HCT116 (cell line): ENCODE data around the gene SMNDC1. TPM values are rescaled to one million over a fixed set of nuclear protein-coding genes. Genes with fewer than 3 reads are reported as not detected.

Source experiments
- ATAC-seq: fragments of 200-7000 bp; cut with Tn5 transposase; 2 replicates; pipeline ENCODE4 v1.9.1; 2020; ENCODE audit warnings: mild to moderate bottlenecking, moderate library complexity
- BruUV-seq: library from RNA; stranded (reverse); fragments of 400-500 nt; replicated peaks from 2 replicates; lab custom pipeline; 2021; lab: Mats Ljungman, UMichigan
- CTCF ChIA-PET: fragments of 300-600 bp; sonication (Branson Sonifier 250); formaldehyde crosslinking; loops from one replicate; lab custom pipeline; 2021; ENCODE audit warnings: antibody characterized with exemption; lab: Charles Lee
- POLR2A ChIA-PET: fragments of 300-600, 350-600 bp; sonication (Branson Sonifier 250); formaldehyde crosslinking; loops from one replicate; lab custom pipeline; 2021; ENCODE audit warnings: antibody characterized with exemption; lab: Charles Lee
- RAD21 ChIA-PET, 2 experiments: fragments of 300-600 bp; sonication (Branson Sonifier 250); formaldehyde crosslinking; loops; one replicate each; lab custom pipeline; 2023; ENCODE audit warnings: low total read pairs in 2 of 2; ENCODE audit not compliant: uncharacterized antibody in 2 of 2, unreplicated experiment in 2 of 2, low non-redundant PET in 1 of 2; lab: Charles Lee
- DNase-seq: peaks from one replicate; pipeline ENCODE4 v3.0.0-alpha.2; 2010; ENCODE audit warnings: low read depth, low spot score
- H2AFZ ChIP-seq: fragments of 200-600 bp; shearing (Covaris generic), sonication (generic); 2 replicates; pipeline ENCODE4 v1.6.1; 2017; ENCODE audit warnings: low read depth, mixed run types, mixed read lengths, antibody characterized with exemption, low read length; ENCODE audit not compliant: poor library complexity, severe bottlenecking
- H3K27ac ChIP-seq: 2 replicates; pipeline ENCODE4 v1.5.1; 2012; ENCODE audit warnings: low read depth, low read length
- H3K27me3 ChIP-seq: fragments of 200-600 bp; sonication (generic); 2 replicates; pipeline ENCODE4 v1.6.1; 2016; ENCODE audit warnings: mixed run types, low read length, mixed read lengths; ENCODE audit not compliant: insufficient read depth
- H3K36me3 ChIP-seq, 2 experiments: fragments of 200-500 bp in 1 of 2; fragments of 200-600 bp in 1 of 2; sonication (Bioruptor generic) in 1 of 2; sonication (generic) in 1 of 2; 2 replicates each; pipeline versions ENCODE4 v1.5.1 to v1.6.1; 2014 to 2016; ENCODE audit warnings: low read length in 2 of 2, inconsistent platforms in 1 of 2, mixed read lengths in 1 of 2, mixed run types in 1 of 2; ENCODE audit not compliant: insufficient read depth in 2 of 2, control insufficient read depth in 1 of 2
- H3K4me1 ChIP-seq, 2 experiments: fragments of 200-600 bp in 1 of 2; sonication (generic) in 1 of 2; 2 replicates each; pipeline versions ENCODE4 v1.5.1 to v1.6.1; 2012 to 2017; ENCODE audit warnings: low read length in 2 of 2, inconsistent platforms in 1 of 2, mild to moderate bottlenecking in 1 of 2, mixed read lengths in 1 of 2, mixed run types in 1 of 2, moderate library complexity in 1 of 2; ENCODE audit not compliant: insufficient read depth in 2 of 2, control insufficient read depth in 1 of 2
- H3K4me2 ChIP-seq: fragments of 200-600 bp; sonication (generic); 2 replicates; pipeline ENCODE4 v1.6.1; 2017; ENCODE audit warnings: mixed run types, low read length, mixed read lengths
- H3K4me3 ChIP-seq, 2 experiments: fragments of 200-600 bp in 1 of 2; sonication (generic) in 1 of 2; replicated peaks in 1 of 2; 2 replicates each; pipeline ENCODE4 v1.5.1; 2011 to 2016; ENCODE audit warnings: low read length in 2 of 2, control low read depth in 1 of 2, low read depth in 1 of 2, mild to moderate bottlenecking in 1 of 2, mixed read lengths in 1 of 2, mixed run types in 1 of 2
- H3K79me2 ChIP-seq: fragments of 200-600 bp; sonication (generic); 2 replicates; pipeline ENCODE4 v1.6.1; 2017; ENCODE audit warnings: mild to moderate bottlenecking, mixed run types, low read length, moderate library complexity, mixed read lengths; ENCODE audit not compliant: insufficient read depth
- H3K9ac ChIP-seq: fragments of 200-600 bp; sonication (generic); 2 replicates; pipeline ENCODE4 v1.6.1; 2016; ENCODE audit warnings: low read length, mixed read lengths
- H3K9me2 ChIP-seq: fragments of 200-600 bp; sonication (generic), shearing (Covaris generic); 2 replicates; pipeline ENCODE4 v1.6.1; 2017; ENCODE audit warnings: mixed run types, mild to moderate bottlenecking, moderate library complexity; ENCODE audit not compliant: insufficient read depth
- H3K9me3 ChIP-seq, 2 experiments: fragments of 200-500 bp in 1 of 2; fragments of 200-600 bp in 1 of 2; sonication (Bioruptor generic) in 1 of 2; sonication (generic) in 1 of 2; 2 replicates each; pipeline ENCODE4 v1.6.1; 2014 to 2017; ENCODE audit warnings: low read length in 2 of 2, mixed read lengths in 2 of 2, inconsistent platforms in 1 of 2, low read depth in 1 of 2, mild to moderate bottlenecking in 1 of 2, mixed run types in 1 of 2, moderate library complexity in 1 of 2; ENCODE audit not compliant: control insufficient read depth in 1 of 2, insufficient read depth in 1 of 2
- H4K20me1 ChIP-seq: fragments of 200-600 bp; sonication (generic), shearing (Covaris generic); 2 replicates; pipeline ENCODE4 v1.6.1; 2017; ENCODE audit warnings: mixed run types, mild to moderate bottlenecking, moderate library complexity; ENCODE audit not compliant: insufficient read depth
- CEBPB ChIP-seq: IDR thresholded peaks from 2 replicates; pipeline ENCODE4 v1.6.1; 2012; ENCODE audit warnings: low read depth
- EGR1 ChIP-seq: IDR thresholded peaks from 2 replicates; pipeline ENCODE4 v1.6.1; 2012; ENCODE audit warnings: low read depth
- ELF1 ChIP-seq: IDR thresholded peaks from 2 replicates; pipeline ENCODE4 v1.6.1; 2012; ENCODE audit warnings: low read depth, borderline replicate concordance
- EZH2 ChIP-seq: fragments of 200-600 bp; sonication (generic); IDR thresholded peaks from 2 replicates; pipeline ENCODE4 v1.6.1; 2017; ENCODE audit warnings: antibody characterized with exemption, mixed run types
- FOSL1 ChIP-seq: IDR thresholded peaks from 2 replicates; pipeline ENCODE4 v1.6.1; 2012; ENCODE audit warnings: low read depth
- JUND ChIP-seq: IDR thresholded peaks from 2 replicates; pipeline ENCODE4 v1.6.1; 2012
- MAX ChIP-seq: IDR thresholded peaks from 2 replicates; pipeline ENCODE4 v1.6.1; 2012
- POLR2A ChIP-seq: IDR thresholded peaks from 2 replicates; pipeline ENCODE4 v1.7.0; 2011; ENCODE audit warnings: borderline replicate concordance; ENCODE audit not compliant: insufficient read depth, insufficient read length; ENCODE audit errors: extremely low read depth
- POLR2AphosphoS5 ChIP-seq: IDR thresholded peaks from 2 replicates; pipeline ENCODE4 v1.6.1; 2011; ENCODE audit warnings: mild to moderate bottlenecking, low read depth, low read length, moderate library complexity
- RAD21 ChIP-seq: IDR thresholded peaks from 2 replicates; pipeline ENCODE4 v1.6.1; 2012; ENCODE audit warnings: low read depth, mild to moderate bottlenecking
- SIN3A ChIP-seq: IDR thresholded peaks from 2 replicates; pipeline ENCODE4 v1.6.1; 2012; ENCODE audit warnings: low read depth
- SP1 ChIP-seq: IDR thresholded peaks from 2 replicates; pipeline ENCODE4 v1.6.1; 2012; ENCODE audit warnings: low read depth
- SRF ChIP-seq: IDR thresholded peaks from 2 replicates; pipeline ENCODE4 v1.6.1; 2012; ENCODE audit warnings: low read depth
- TCF7L2 ChIP-seq: IDR thresholded peaks from 2 replicates; pipeline ENCODE4 v1.7.0; 2011; ENCODE audit warnings: borderline replicate concordance, inconsistent platforms; ENCODE audit not compliant: insufficient read depth, insufficient read length; ENCODE audit errors: extremely low read depth
- ZFX ChIP-seq: fragments of 450-650 bp; IDR thresholded peaks from 2 replicates; pipeline ENCODE4 v1.6.1; 2017
- ZNF274 ChIP-seq: fragments of 200-500 bp; sonication (Bioruptor generic); IDR thresholded peaks from 2 replicates; pipeline ENCODE4 v1.6.1; 2014; ENCODE audit warnings: mild to moderate bottlenecking, low read depth, low read length, inconsistent platforms
- intact Hi-C: fragments of 100-400 bp; cut with micrococcal nuclease; formaldehyde crosslinking; loops from 2 replicates; pipeline ENCODE4 v1.10.0; 2022
- total RNA-seq: library from RNA; stranded (reverse); gene quantifications from one replicate; pipeline ENCODE4 v1.2.1, GENCODE V29; 2021; ENCODE audit not compliant: unreplicated experiment
- TF ChIP-seq, protein P1 (sequence below): IDR thresholded peaks from 2 replicates; pipeline ENCODE4 v1.6.1; 2012
- TF ChIP-seq, protein P2 (sequence below): IDR thresholded peaks from 2 replicates; pipeline ENCODE4 v1.6.1; 2012; ENCODE audit warnings: low read depth

SMNDC1 gene
- total RNA-seq, 1 experiment from 2014 or later = 61.7 TPM

GRCh38 chr10:110323503-110323902 lies 18.8 kb upstream of the SMNDC1 start:
- no peak overlapping the region for H3K9ac ChIP-seq
- H2AFZ ChIP-seq = no peak overlapping the region
- no TSS peak for BruUV-seq
- no peak for DNase-seq
- ChIA-PET RAD21 (interaction anchor here in 1 of 2 experiments (1.1 kb wide), 1 partner anchor 181 kb away, joined by 3 read pairs; no protein-coding TSS in a partner anchor), CTCF (interaction anchor here (0.8 to 1.3 kb wide), 2 partner anchors 30 to 31 kb away, joined by 3 read pairs; no protein-coding TSS in a partner anchor), POLR2A (interaction anchor here (0.6 kb wide), 1 partner anchor 690 kb away, joined by 4 read pairs; no protein-coding TSS in a partner anchor)
- H3K4me3 ChIP-seq = no peak overlapping the region
- no peaks in the 10 kb centered on the region for H3K27me3 ChIP-seq
- H3K4me1 ChIP-seq = peaks cover 0 to 28% of the 10 kb centered on the region in 2 experiments; a peak in 2 of 4 replicates
- H3K79me2 ChIP-seq = no peaks in the 10 kb centered on the region
- no peaks in the 10 kb centered on the region for H4K20me1 ChIP-seq
- H3K9me3 ChIP-seq = no peaks in the 10 kb centered on the region
- no peaks in the 10 kb centered on the region for H3K9me2 ChIP-seq
- no peak overlapping the region for H3K4me2 ChIP-seq
- ATAC-seq = peak; percentile 53; the same call in 1 of the 2 replicates
- H3K27ac ChIP-seq = no peak overlapping the region
- H3K36me3 ChIP-seq = no peaks in the 10 kb centered on the region
- no peak for TF ChIP-seq JUND
- intact Hi-C loops = no loop called here

- no peak overlapping the region for H3K9ac ChIP-seq
- ChIA-PET CTCF (no interaction called here), RAD21 (no interaction called here), POLR2A (no interaction called here)
- peaks cover 0 to 29% of the 10 kb centered on the region in 2 experiments; a peak in 2 of 4 replicates for H3K4me1 ChIP-seq
- no TSS peak for BruUV-seq
- no peak overlapping the region for H3K27ac ChIP-seq
- H3K4me2 ChIP-seq = no peak overlapping the region
- intact Hi-C loops = no loop called here
- no peaks in the 10 kb centered on the region for H3K9me2 ChIP-seq
- no peaks in the 10 kb centered on the region for H3K27me3 ChIP-seq
- no peak overlapping the region for H2AFZ ChIP-seq
- H3K79me2 ChIP-seq = no peaks in the 10 kb centered on the region
- DNase-seq (no peak), ATAC-seq (no peak)
- no peaks in the 10 kb centered on the region for H3K9me3 ChIP-seq
- H3K4me3 ChIP-seq = no peak overlapping the region
- H3K36me3 ChIP-seq = no peaks in the 10 kb centered on the region
- no peak for TF ChIP-seq RAD21
- TF ChIP-seq POLR2AphosphoS5 = no peak
- TF ChIP-seq, protein P1, sequence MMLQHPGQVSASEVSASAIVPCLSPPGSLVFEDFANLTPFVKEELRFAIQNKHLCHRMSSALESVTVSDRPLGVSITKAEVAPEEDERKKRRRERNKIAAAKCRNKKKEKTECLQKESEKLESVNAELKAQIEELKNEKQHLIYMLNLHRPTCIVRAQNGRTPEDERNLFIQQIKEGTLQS = no peak
- TF ChIP-seq, protein P2, sequence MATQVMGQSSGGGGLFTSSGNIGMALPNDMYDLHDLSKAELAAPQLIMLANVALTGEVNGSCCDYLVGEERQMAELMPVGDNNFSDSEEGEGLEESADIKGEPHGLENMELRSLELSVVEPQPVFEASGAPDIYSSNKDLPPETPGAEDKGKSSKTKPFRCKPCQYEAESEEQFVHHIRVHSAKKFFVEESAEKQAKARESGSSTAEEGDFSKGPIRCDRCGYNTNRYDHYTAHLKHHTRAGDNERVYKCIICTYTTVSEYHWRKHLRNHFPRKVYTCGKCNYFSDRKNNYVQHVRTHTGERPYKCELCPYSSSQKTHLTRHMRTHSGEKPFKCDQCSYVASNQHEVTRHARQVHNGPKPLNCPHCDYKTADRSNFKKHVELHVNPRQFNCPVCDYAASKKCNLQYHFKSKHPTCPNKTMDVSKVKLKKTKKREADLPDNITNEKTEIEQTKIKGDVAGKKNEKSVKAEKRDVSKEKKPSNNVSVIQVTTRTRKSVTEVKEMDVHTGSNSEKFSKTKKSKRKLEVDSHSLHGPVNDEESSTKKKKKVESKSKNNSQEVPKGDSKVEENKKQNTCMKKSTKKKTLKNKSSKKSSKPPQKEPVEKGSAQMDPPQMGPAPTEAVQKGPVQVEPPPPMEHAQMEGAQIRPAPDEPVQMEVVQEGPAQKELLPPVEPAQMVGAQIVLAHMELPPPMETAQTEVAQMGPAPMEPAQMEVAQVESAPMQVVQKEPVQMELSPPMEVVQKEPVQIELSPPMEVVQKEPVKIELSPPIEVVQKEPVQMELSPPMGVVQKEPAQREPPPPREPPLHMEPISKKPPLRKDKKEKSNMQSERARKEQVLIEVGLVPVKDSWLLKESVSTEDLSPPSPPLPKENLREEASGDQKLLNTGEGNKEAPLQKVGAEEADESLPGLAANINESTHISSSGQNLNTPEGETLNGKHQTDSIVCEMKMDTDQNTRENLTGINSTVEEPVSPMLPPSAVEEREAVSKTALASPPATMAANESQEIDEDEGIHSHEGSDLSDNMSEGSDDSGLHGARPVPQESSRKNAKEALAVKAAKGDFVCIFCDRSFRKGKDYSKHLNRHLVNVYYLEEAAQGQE = no peak
- no peak for TF ChIP-seq POLR2A
- no peak for TF ChIP-seq SIN3A
- no peak for TF ChIP-seq ELF1
- no peak for TF ChIP-seq EGR1
- no peak for TF ChIP-seq CEBPB
- no peak for TF ChIP-seq EZH2
- TF ChIP-seq SP1 = no peak
- TF ChIP-seq SRF = no peak
- no peak for TF ChIP-seq JUND
- TF ChIP-seq TCF7L2 = no peak
- no peak for TF ChIP-seq ZFX
- TF ChIP-seq FOSL1 = no peak
- no peak for TF ChIP-seq ZNF274
- no peak for TF ChIP-seq MAX
- H4K20me1 ChIP-seq = no peaks in the 10 kb centered on the region
Measured at GRCh38 chr10:110321869-110322620, 17.3 kb upstream of the SMNDC1 start.
